Ishikawa (cell line): Measurements from ENCODE around the gene MYRIP.

ENCODE experiments used
- CEBPB ChIP-seq: IDR thresholded peaks from 2 replicates; pipeline ENCODE4 v1.6.1; 2012
- CREB1 ChIP-seq: IDR thresholded peaks from 2 replicates; pipeline ENCODE4 v1.6.1; 2012; ENCODE audit warnings: low read depth
- EGR1 ChIP-seq: IDR thresholded peaks from 2 replicates; pipeline ENCODE4 v1.6.1; 2012
- EP300 ChIP-seq: IDR thresholded peaks from 2 replicates; pipeline ENCODE4 v1.6.1; 2012; ENCODE audit warnings: borderline replicate concordance
- FOXM1 ChIP-seq: IDR thresholded peaks from 2 replicates; pipeline ENCODE4 v1.6.1; 2012; ENCODE audit warnings: low read depth, borderline replicate concordance
- MAX ChIP-seq: IDR thresholded peaks from 2 replicates; pipeline ENCODE4 v1.6.1; 2012
- NFIC ChIP-seq: IDR thresholded peaks from 2 replicates; pipeline ENCODE4 v1.6.1; 2012
- RAD21 ChIP-seq: IDR thresholded peaks from 2 replicates; pipeline ENCODE4 v1.6.1; 2012; ENCODE audit warnings: low read depth
- REST ChIP-seq: IDR thresholded peaks from 2 replicates; pipeline ENCODE4 v1.6.1; 2012; ENCODE audit warnings: low read depth, mild to moderate bottlenecking
- TAF1 ChIP-seq: IDR thresholded peaks from 2 replicates; pipeline ENCODE4 v1.6.1; 2012; ENCODE audit warnings: low read depth, mild to moderate bottlenecking
- TCF12 ChIP-seq: IDR thresholded peaks from 2 replicates; pipeline ENCODE4 v1.6.1; 2012; ENCODE audit warnings: low read depth
- TEAD4 ChIP-seq: IDR thresholded peaks from 2 replicates; pipeline ENCODE4 v1.6.1; 2012
- USF1 ChIP-seq: IDR thresholded peaks from 2 replicates; pipeline ENCODE4 v1.6.1; 2012
- YY1 ChIP-seq: IDR thresholded peaks from 2 replicates; pipeline ENCODE4 v1.6.1; 2012; ENCODE audit warnings: low read depth
- ZBTB7A ChIP-seq: IDR thresholded peaks from 2 replicates; pipeline ENCODE4 v1.6.1; 2012; ENCODE audit warnings: low read depth

MYRIP gene

GRCh38 chr3:40309418-40309924 lies 500.1 kb downstream of the MYRIP start, which contains the start of gene EIF1B:
Gene EIF1B (plus strand): TSS chr3:40309707. CDS start chr3:40309942, 235 bp downstream.
- TF ChIP-seq EP300 (no peak), NFIC (no peak), TEAD4 (no peak), EGR1 (peak; percentile 83), RAD21 (no peak), TAF1 (peak; percentile 68), CREB1 (no peak), REST (no peak), FOXM1 (no peak), TCF12 (peak; percentile 45; the same call in 1 of the 2 replicates), USF1 (peak; percentile 98), YY1 (peak; percentile 90), ZBTB7A (no peak), MAX (0 out of 2 replicates have a peak, but pooled peaks have one; percentile 10), CEBPB (no peak)
